NCI-H146 treated with DMSO at 0.1 percent for 48 hours (cell line): ENCODE results near the gene GPR78.
"Not testable (repeated sequence)": the region's sequence is repeated elsewhere in the genome, so short reads cannot be mapped to it uniquely, and the experiment has no call there.

Experiments
- DNase-seq: peaks from one replicate; lab custom pipeline; 2025; ENCODE audit not compliant: unreplicated experiment; lab: John Stamatoyannopoulos, UW

The GPR78 gene

DNA sequence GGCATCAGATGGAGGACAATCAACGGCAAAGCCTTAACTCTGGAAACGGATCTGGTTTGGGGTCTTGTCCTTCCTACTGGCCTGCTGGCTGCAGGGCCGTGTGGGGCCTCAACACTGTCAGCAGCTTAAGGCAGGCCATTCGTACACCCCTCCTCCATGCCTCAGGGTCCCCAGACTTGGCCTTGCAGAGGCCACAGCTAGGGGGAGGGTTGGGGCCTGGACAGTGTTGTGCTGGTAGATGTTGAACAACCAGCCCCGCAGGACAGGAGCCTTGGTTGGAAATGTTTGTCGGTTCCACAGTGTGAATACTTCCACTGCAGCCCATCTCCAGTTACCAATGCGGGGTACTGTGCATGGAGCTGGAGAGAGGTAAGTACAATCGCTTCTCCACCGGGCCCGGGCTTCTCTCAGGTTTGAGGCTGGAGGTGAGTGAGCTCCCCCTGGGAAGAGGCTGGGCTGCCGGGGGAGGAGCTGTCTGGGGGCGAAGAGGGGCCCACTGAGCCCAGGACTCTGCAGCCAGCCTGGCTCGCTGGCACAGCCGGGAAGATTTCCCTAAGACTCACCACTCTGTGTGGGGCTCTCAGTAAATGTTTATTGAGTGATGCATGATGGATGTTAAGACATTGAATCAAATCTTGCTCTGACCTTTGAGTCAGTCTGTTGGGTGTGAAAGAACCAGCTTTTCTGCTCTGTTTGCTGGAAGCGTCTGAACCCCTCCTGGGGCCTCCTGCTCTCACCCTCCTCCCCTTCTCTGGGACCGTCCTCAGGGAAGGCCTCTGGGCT is 19.7 kb upstream of the GPR78 start:
- no peak for DNase-seq

- DNase-seq = no peak
These were observed 15.6 kb upstream of the GPR78 start for GRCh38 chr4:8564595-8564994.

- no peak for DNase-seq
These were observed 12.0 kb upstream of the GPR78 start for GRCh38 chr4:8568068-8568668.

- DNase-seq = no peak
These were observed 10.0 kb upstream of the GPR78 start for GRCh38 chr4:8570201-8570600.

DNA sequence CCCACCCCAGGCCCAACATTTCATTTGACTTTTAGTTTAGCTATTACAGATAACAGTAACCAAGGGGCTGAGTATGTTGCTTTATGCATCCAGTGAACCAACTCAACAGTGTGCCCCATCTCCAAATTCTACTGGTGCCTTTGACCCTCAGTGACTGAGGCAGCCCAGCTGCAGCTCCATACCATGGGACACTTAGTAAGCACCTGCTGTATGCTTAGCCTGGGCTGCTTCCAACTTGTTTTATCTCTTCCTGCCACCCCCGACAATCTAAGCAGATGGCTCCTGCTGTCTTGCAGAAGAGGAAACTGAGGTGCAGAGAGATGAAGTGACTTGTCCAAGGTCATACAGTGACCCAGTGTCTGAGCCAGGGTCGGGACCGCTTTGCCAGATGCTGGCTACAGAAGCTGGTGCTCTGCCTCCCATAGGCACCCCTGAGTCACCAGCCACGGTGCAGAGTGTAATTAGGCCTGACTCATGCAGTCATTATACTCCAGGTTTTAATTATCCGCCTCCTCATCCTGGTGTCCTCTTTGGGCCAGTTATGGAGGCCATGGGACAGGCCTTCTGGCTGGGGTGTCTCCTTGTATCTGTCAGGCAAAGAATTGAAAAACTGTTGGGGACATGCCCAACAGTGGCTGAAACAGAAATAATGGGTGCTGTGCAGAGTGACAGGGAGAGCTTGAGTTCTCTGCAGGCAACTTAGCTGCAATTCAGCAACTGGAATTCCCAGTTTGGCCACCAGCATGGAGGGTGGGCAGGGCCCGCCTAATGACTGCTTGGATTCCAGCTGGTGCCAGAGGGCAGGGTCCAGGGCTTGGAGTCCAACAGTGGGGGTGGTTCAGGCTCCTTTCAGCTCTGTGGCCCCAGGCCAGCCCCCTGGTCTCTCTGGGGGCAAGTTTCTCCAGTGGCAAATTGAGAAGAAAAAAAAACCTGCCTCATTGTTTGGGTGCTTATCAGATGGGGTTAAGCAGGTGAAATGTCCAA is 8.2 kb upstream of the GPR78 start:
- DNase-seq = no peak

- DNase-seq = no peak
These were observed 6.9 kb upstream of the GPR78 start for GRCh38 chr4:8573266-8573665.

GRCh38 chr4:8574796-8575370 is 5.3 kb upstream of the GPR78 start:
- no peak for DNase-seq

- no peak for DNase-seq
These were observed 4.7 kb upstream of the GPR78 start for GRCh38 chr4:8575457-8575856.

DNA sequence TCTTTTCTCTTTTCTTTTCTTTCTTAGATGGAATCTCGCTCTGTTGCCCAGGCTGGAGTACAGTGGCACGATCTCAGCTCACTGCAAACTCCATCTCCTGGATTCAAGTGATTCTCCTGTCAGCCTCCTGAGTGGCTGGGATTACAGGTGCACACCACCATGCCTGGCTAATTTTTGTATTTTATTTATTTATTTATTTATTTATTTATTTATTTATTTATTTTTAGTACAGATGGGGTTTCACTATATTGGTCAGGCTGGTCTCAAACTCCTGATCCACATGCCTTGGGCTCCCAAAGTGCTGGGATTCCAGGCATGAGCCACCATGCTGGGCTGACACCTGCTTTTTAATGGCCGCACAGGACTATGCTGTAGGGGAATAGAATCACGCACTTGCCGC is 3.6 kb upstream of the GPR78 start:
- DNase-seq = not testable (repeated sequence)

- DNase-seq = no peak
These were observed 3.1 kb upstream of the GPR78 start for GRCh38 chr4:8577046-8577445.

- DNase-seq = no peak
These were observed 2.2 kb upstream of the GPR78 start for GRCh38 chr4:8577972-8578371.

- DNase-seq = no peak
These were observed 1.5 kb upstream of the GPR78 start for GRCh38 chr4:8578717-8579116.

DNA sequence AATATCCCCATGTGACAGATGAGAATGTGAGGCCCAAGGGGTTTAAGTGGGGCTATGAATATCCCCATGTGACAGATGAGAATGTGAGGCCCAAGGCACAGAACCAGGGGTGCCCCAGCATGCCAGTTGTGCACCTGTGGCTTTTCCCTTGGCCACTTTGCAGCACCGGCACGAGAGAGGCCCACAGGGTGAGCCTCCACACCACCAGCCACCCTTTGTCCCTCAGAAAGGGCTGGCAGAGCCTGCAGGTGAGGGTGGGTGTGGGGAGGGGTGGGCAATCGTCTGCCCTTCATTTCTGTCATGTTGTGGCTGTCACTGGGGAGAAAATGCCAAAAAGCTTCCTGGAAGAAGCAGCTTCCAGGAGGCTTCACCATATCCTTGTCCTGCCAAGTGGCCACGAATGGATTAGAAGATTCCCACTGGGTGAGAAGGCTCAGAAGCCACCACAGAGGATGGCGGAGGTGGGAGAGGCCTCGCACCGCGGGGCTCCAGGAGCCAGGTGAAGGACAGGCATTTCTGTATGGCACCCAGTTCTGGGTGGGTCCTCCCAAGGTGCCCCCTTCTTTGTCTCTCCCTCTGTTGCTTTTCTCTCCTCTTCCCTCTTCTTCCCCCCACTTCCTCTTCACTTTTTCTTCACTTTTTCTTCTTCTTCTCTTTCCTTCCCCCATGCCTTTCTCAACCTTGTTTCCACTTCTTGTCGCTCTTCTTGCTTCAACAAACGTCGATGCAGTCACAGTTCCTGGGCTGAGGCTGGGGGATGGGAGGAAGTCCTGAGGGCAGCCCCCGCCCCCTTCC is 469 bp upstream of the GPR78 start:
- no peak for DNase-seq

DNA sequence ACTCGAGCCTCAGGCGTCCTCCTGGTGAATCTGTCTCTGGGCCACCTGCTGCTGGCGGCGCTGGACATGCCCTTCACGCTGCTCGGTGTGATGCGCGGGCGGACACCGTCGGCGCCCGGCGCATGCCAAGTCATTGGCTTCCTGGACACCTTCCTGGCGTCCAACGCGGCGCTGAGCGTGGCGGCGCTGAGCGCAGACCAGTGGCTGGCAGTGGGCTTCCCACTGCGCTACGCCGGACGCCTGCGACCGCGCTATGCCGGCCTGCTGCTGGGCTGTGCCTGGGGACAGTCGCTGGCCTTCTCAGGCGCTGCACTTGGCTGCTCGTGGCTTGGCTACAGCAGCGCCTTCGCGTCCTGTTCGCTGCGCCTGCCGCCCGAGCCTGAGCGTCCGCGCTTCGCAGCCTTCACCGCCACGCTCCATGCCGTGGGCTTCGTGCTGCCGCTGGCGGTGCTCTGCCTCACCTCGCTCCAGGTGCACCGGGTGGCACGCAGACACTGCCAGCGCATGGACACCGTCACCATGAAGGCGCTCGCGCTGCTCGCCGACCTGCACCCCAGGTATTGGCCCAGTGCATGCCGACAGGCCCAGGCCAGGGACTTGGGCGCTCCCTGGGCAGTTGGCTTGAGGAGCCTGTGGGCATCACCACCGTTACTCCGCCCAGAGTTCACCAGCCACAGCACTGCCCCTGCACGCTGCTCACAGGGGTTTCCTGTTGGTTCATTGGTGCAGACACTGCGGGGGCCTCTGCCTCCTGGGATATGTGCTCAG is 1.1 kb downstream of the GPR78 start:
- no peak for DNase-seq

DNA sequence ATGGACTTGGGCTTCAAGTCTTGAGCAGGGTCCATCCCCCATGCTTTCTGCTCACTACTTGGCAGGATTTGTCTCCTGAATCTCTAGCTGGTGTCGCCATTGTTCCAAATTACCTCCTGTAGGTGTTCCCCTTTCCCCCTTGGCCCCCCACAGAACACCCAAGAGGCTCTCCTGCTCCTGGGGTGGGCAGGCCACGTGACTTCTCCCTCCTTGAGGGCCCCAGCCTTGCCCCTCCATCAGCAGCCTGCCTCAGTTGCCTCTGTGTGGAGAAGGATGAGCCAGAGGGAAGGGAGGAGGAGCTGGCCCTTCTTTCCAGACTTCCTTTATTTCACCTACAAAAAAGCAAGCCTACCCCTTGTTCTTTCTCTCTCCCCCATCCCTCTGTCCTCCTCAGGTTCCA is 1.8 kb downstream of the GPR78 start:
- DNase-seq = no peak

- no peak for DNase-seq
These were observed 2.2 kb downstream of the GPR78 start for GRCh38 chr4:8582436-8582835.

GRCh38 chr4:8582941-8583654 is 2.9 kb downstream of the GPR78 start:
- DNase-seq = no peak

DNA sequence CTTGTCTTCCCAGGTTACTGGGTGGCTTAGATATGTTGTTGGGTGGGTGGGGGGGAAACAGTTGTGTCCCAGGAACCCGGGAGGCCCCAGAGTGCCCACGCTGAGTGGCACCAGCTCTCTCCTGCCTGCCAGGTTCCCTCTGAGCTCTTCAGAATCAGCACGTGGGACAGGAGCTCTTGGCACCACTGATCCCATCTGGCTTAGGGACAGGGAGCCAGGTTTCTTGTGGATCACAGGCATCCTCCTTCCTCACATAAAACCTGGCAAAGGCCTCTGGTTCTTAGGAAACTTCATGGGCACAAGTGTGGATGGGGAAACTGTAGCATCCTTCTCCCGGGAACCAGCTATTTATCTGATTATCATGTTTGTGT is 3.4 kb downstream of the GPR78 start:
- DNase-seq = no peak

DNA sequence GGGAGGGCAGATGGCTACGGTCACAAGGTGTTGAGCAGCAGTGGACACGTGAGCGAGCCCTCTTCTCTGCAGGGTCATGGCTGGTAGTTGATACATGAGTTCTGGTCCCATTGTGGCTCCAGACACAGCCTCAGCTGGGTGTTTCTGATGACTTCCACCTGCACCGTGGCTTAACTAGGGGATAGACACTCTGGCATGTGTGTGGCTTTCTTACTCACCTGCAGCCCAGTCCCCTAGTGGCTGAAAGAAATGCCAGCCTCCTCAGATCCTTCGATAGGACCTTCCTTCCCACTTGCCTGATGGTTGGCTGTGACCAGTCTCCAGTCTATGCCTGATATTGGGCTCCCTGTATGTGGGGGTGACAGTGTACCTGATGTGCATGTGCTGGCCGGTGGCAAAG is 5.0 kb downstream of the GPR78 start:
- DNase-seq = no peak
